HepG2 (cell line): ENCODE data around the gene RASIP1. TPM values are rescaled to one million over a fixed set of nuclear protein-coding genes. Genes with fewer than 3 reads are reported as not detected.
A peak's percentile ranks its signal among the peaks of the same experiment; 100 is the strongest.

ENCODE experiments used
- ATAC-seq: fragments of 200-7000 bp; cut with Tn5 transposase; 3 replicates; pipeline ENCODE4 v1.9.1; 2020; ENCODE audit warnings: mild to moderate bottlenecking, moderate library complexity
- BruUV-seq: library from RNA; stranded (reverse); fragments of 400-500 nt; replicated peaks from 2 replicates; lab custom pipeline; 2021; lab: Mats Ljungman, UMichigan
- CTCF ChIA-PET: fragments of 300-600 bp; formaldehyde crosslinking; extraction: SDS; loops from one replicate; lab custom pipeline; 2021; ENCODE audit warnings: low total read pairs, inconsistent platforms, low intra/inter-chr PET ratio; lab: Yijun Ruan, JAX
- POLR2A ChIA-PET: fragments of 350-600 bp; sonication (Branson Sonifier 250); formaldehyde crosslinking; loops from one replicate; lab custom pipeline; 2020; ENCODE audit warnings: antibody characterized with exemption, inconsistent platforms; lab: Yijun Ruan, JAX
- DNase-seq: peaks from one replicate; pipeline ENCODE4 v3.0.0-alpha.2; 2015; ENCODE audit warnings: low spot score
- FAIRE-seq: peaks from 3 replicates; lab custom pipeline; 2011; peaks lifted over from hg19 to GRCh38; lab: Jason Lieb, UNC
- H2AFZ ChIP-seq: one replicate; pipeline ENCODE4 v1.6.1; 2011; ENCODE audit warnings: low read length, inconsistent platforms
- H3K27ac ChIP-seq: fragments of 300-600 bp; 3 replicates; pipeline ENCODE4 v1.8.0; 2011; ENCODE audit warnings: mixed run types, mild to moderate bottlenecking, mixed read lengths, low read length, inconsistent platforms; ENCODE audit not compliant: insufficient read depth; ENCODE audit errors: extremely low read length
- H3K27me3 ChIP-seq, 2 experiments: fragments of 200-600 bp in 1 of 2; 2 replicates in 1 of 2; 3 replicates in 1 of 2; pipeline versions ENCODE4 v1.6.0 to v1.8.0; 2011; ENCODE audit warnings: low read length in 2 of 2, mild to moderate bottlenecking in 2 of 2, moderate library complexity in 2 of 2, inconsistent platforms in 1 of 2; ENCODE audit not compliant: insufficient read depth in 2 of 2, control insufficient read depth in 1 of 2
- H3K36me3 ChIP-seq, 2 experiments: fragments of 200-600 bp in 1 of 2; replicated peaks in 1 of 2; 2 replicates in 1 of 2; 3 replicates in 1 of 2; pipeline versions ENCODE4 v1.5.1 to v1.8.0; 2011; ENCODE audit warnings: low read length in 2 of 2, inconsistent platforms in 1 of 2; ENCODE audit not compliant: insufficient read depth in 2 of 2, control insufficient read depth in 1 of 2
- H3K4me1 ChIP-seq: 2 replicates; pipeline ENCODE4 v1.5.1; 2012; ENCODE audit warnings: low read length, inconsistent platforms; ENCODE audit not compliant: insufficient read depth
- H3K4me2 ChIP-seq: 2 replicates; pipeline ENCODE4 v1.6.0; 2011; ENCODE audit warnings: low read depth, low read length, inconsistent platforms
- H3K4me3 ChIP-seq, 3 experiments: fragments of 200-600 bp in 1 of 3; sonication (generic), shearing (Covaris generic) in 1 of 3; replicated peaks in 1 of 3; 2 replicates each; pipeline ENCODE4 v1.5.1; 2011 to 2016; ENCODE audit warnings: low read length in 3 of 3, inconsistent platforms in 2 of 3, low read depth in 2 of 3, mild to moderate bottlenecking in 2 of 3, control low read depth in 1 of 3, mixed read lengths in 1 of 3; ENCODE audit not compliant: insufficient read depth in 1 of 3
- H3K79me2 ChIP-seq: one replicate; pipeline ENCODE4 v1.6.1; 2011; ENCODE audit warnings: low read length, inconsistent platforms; ENCODE audit not compliant: insufficient read depth
- H3K9ac ChIP-seq: 2 replicates; pipeline ENCODE4 v1.6.0; 2011; ENCODE audit warnings: mild to moderate bottlenecking, low read depth, low read length, inconsistent platforms; ENCODE audit not compliant: insufficient read depth
- H3K9me3 ChIP-seq: 2 replicates; pipeline ENCODE4 v1.5.1; 2012; ENCODE audit warnings: mild to moderate bottlenecking, low read length
- H4K20me1 ChIP-seq: 2 replicates; pipeline ENCODE4 v1.6.0; 2011; ENCODE audit warnings: inconsistent platforms, mild to moderate bottlenecking, low read length, moderate library complexity; ENCODE audit not compliant: insufficient read depth
- ATF1 ChIP-seq: IDR thresholded peaks from 2 replicates; pipeline ENCODE4 v1.6.1; 2016; ENCODE audit warnings: mild to moderate bottlenecking, control low read depth
- DPF2 ChIP-seq: sonication (generic); formaldehyde crosslinking; IDR thresholded peaks from 2 replicates; pipeline ENCODE4 v1.4.0; 2020; ENCODE audit warnings: mild to moderate bottlenecking, low read depth, missing genetic modification reagents, borderline replicate concordance
- EEA1 ChIP-seq: sonication (generic); formaldehyde crosslinking; IDR thresholded peaks from 2 replicates; pipeline ENCODE4 v1.5.1; 2020; ENCODE audit warnings: mild to moderate bottlenecking, missing genetic modification reagents, borderline replicate concordance
- EED ChIP-seq: sonication (generic); formaldehyde crosslinking; IDR thresholded peaks from 2 replicates; pipeline ENCODE4 v1.5.0; 2020; ENCODE audit warnings: mild to moderate bottlenecking, missing genetic modification reagents
- PCBP2 ChIP-seq: fragments of 200-400 bp; formaldehyde crosslinking; optimal IDR thresholded peaks from 2 replicates; pipeline ENCODE3; 2018; ENCODE audit warnings: low read length, low read depth; ENCODE audit not compliant: poor library complexity, severe bottlenecking
- SMAD1 ChIP-seq: sonication (generic); formaldehyde crosslinking; IDR thresholded peaks from 2 replicates; pipeline ENCODE4 v1.4.0; 2020; ENCODE audit warnings: missing genetic modification reagents, low read depth, mild to moderate bottlenecking, borderline replicate concordance
- TARDBP ChIP-seq: sonication (generic); formaldehyde crosslinking; IDR thresholded peaks from 2 replicates; pipeline ENCODE4 v1.8.0; 2022; ENCODE audit warnings: mild to moderate bottlenecking, missing genetic modification reagents
- WIZ ChIP-seq: sonication (generic); formaldehyde crosslinking; IDR thresholded peaks from 2 replicates; pipeline ENCODE4 v1.5.1; 2020; ENCODE audit warnings: mild to moderate bottlenecking, missing genetic modification reagents
- ZNF451 ChIP-seq: sonication (generic); formaldehyde crosslinking; IDR thresholded peaks from 2 replicates; pipeline ENCODE4 v1.5.0; 2020; ENCODE audit warnings: mild to moderate bottlenecking, missing genetic modification reagents
- ZNF687 ChIP-seq: sonication (generic); formaldehyde crosslinking; IDR thresholded peaks from 2 replicates; pipeline ENCODE4 v1.5.1; 2020; ENCODE audit warnings: mild to moderate bottlenecking, missing genetic modification reagents, moderate library complexity
- ZSCAN29 ChIP-seq: sonication (generic); formaldehyde crosslinking; conservative IDR thresholded peaks from 2 replicates; pipeline ENCODE4 v1.4.0; 2020; ENCODE audit warnings: mild to moderate bottlenecking, missing genetic modification reagents
- WGBS: methylation state at CpG from one replicate; pipeline ENCODE4 v1.1.6; 2017; ENCODE audit warnings: low lambda C conversion rate; 5-methylcytosine and 5-hydroxymethylcytosine counted together
- in situ Hi-C: cut with HindIII; loops from 2 replicates; pipeline ENCODE4 v1.10.0; 2017; ENCODE audit warnings: low pct_unique_long_range_greater_than_20kb; ENCODE audit not compliant: extremely low pct_ligation_motif_present
- intact Hi-C: fragments of 100-400 bp; cut with micrococcal nuclease; formaldehyde crosslinking; loops from one replicate; pipeline ENCODE4 v1.10.0; 2022; ENCODE audit not compliant: unreplicated experiment
- polyA plus RNA-seq, 8 experiments: library from polyadenylated mRNA; depleted of rRNA in 3 of 8; stranded (reverse) in 7 of 8; unstranded in 1 of 8; fragments of >200 nt; fragmentation: Illumina TruSeq in 4 of 8; extraction: Trizol in 4 of 8; gene quantifications; 2 replicates each; pipeline versions ENCODE4 v1.2.1 to v1.2.3, GENCODE V29; 2011 to 2016; ENCODE audit warnings: low read depth in 4 of 8, missing spikeins in 1 of 8, mixed read lengths in 1 of 8; ENCODE audit not compliant: insufficient read depth in 1 of 8
- total RNA-seq, 5 experiments: library from RNA; depleted of rRNA; stranded (reverse); fragments of >200 nt; fragmentation: Illumina TruSeq; extraction: Trizol; gene quantifications; 2 replicates each; pipeline ENCODE4 v1.2.3, GENCODE V29; 2016; ENCODE audit warnings: low read depth in 1 of 5
- TF ChIP-seq, protein P1 (sequence below), 2 experiments: sonication (generic) in 1 of 2; formaldehyde crosslinking in 1 of 2; IDR thresholded peaks; 2 replicates each; pipeline versions ENCODE4 v1.4.0 to v1.6.1; 2018 to 2020; ENCODE audit warnings: missing genetic modification reagents in 2 of 2, borderline replicate concordance in 1 of 2, low read depth in 1 of 2, mild to moderate bottlenecking in 1 of 2, missing biosample characterization in 1 of 2
- TF ChIP-seq, protein P2 (sequence below): sonication (generic); formaldehyde crosslinking; IDR thresholded peaks from 2 replicates; pipeline ENCODE4 v1.9.0; 2022; ENCODE audit warnings: missing genetic modification reagents, mild to moderate bottlenecking, borderline replicate concordance
- TF ChIP-seq, protein P3 (sequence below): IDR thresholded peaks from 2 replicates; pipeline ENCODE4 v1.6.1; 2016; ENCODE audit warnings: control low read depth

RASIP1 gene
- total and polyA plus RNA-seq, 2 of the 13 experiments (the other 11 are each of a cell fraction or from before 2014, with no cell fraction given): 0.44 to 0.58 TPM

GRCh38 chr19:48715681-48716171 lies 24.7 kb downstream of the RASIP1 start:
- Histone ChIP-seq H2AFZ (no peak overlapping the region), H3K36me3 (no peaks in the 10 kb centered on the region), H3K9me3 (peaks cover 4% of the 10 kb centered on the region; the same call in 1 of the 2 replicates), H3K27me3 (no peaks in the 10 kb centered on the region; a peak in 1 of 5 replicates), H3K27ac (peak overlapping the region; percentile 91), H3K4me3 (peak overlapping the region; percentile 60 to 88 (median 84)), H3K79me2 (peaks cover 5% of the 10 kb centered on the region), H3K9ac (peak overlapping the region; percentile 87), H4K20me1 (no peaks in the 10 kb centered on the region), H3K4me2 (peak overlapping the region; percentile 99), H3K4me1 (peaks cover 60% of the 10 kb centered on the region)
- ChIA-PET POLR2A (interaction anchor here (0.6 to 6.3 kb wide), 11 partner anchors 20 to 97 kb away, joined by 3 to 40 read pairs (median 3); partner anchors contain the start of genes FUT2, RPL18 and SPHK2), CTCF (no interaction called here)
- ATAC-seq: no peak
- BruUV-seq: no TSS peak
- FAIRE-seq: no peak
- in situ Hi-C loops (no loop called here), intact Hi-C loops (no loop called here)
- DNase-seq: no peak
- 9% methylated on average over 19 of the region's 19 CpGs for WGBS
- TF ChIP-seq, protein P1, sequence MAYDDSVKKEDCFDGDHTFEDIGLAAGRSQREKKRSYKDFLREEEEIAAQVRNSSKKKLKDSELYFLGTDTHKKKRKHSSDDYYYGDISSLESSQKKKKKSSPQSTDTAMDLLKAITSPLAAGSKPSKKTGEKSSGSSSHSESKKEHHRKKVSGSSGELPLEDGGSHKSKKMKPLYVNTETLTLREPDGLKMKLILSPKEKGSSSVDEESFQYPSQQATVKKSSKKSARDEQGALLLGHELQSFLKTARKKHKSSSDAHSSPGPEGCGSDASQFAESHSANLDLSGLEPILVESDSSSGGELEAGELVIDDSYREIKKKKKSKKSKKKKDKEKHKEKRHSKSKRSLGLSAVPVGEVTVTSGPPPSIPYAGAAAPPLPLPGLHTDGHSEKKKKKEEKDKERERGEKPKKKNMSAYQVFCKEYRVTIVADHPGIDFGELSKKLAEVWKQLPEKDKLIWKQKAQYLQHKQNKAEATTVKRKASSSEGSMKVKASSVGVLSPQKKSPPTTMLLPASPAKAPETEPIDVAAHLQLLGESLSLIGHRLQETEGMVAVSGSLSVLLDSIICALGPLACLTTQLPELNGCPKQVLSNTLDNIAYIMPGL (CRISPR knock-in tag; IDR thresholded peaks at IDR 0.05; ENCODE audit: borderline replicate concordance in 1 of 2, low read depth in 1 of 2): 0 out of 4 replicates have a peak, but pooled peaks of 1 of the 2 experiments have one; percentile 21
- 0 out of 2 replicates have a peak, but pooled peaks have one; percentile 29 for TF ChIP-seq TARDBP (CRISPR knock-in tag)
- peak; percentile 37; the same call in 1 of the 2 replicates for TF ChIP-seq WIZ
- TF ChIP-seq EED (CRISPR knock-in tag): 0 out of 2 replicates have a peak, but pooled peaks have one; percentile 10
- TF ChIP-seq PCBP2: no peak
- 0 out of 2 replicates have a peak, but pooled peaks have one; percentile 24 for TF ChIP-seq EEA1 (CRISPR knock-in tag)
- TF ChIP-seq, protein P2, sequence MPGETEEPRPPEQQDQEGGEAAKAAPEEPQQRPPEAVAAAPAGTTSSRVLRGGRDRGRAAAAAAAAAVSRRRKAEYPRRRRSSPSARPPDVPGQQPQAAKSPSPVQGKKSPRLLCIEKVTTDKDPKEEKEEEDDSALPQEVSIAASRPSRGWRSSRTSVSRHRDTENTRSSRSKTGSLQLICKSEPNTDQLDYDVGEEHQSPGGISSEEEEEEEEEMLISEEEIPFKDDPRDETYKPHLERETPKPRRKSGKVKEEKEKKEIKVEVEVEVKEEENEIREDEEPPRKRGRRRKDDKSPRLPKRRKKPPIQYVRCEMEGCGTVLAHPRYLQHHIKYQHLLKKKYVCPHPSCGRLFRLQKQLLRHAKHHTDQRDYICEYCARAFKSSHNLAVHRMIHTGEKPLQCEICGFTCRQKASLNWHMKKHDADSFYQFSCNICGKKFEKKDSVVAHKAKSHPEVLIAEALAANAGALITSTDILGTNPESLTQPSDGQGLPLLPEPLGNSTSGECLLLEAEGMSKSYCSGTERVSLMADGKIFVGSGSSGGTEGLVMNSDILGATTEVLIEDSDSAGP (CRISPR knock-in tag): peak; percentile 18; the same call in 1 of the 2 replicates
- TF ChIP-seq ATF1: no peak
- peak; percentile 66; the same call in 1 of the 2 replicates for TF ChIP-seq ZNF687 (CRISPR knock-in tag)
- TF ChIP-seq, protein P3, sequence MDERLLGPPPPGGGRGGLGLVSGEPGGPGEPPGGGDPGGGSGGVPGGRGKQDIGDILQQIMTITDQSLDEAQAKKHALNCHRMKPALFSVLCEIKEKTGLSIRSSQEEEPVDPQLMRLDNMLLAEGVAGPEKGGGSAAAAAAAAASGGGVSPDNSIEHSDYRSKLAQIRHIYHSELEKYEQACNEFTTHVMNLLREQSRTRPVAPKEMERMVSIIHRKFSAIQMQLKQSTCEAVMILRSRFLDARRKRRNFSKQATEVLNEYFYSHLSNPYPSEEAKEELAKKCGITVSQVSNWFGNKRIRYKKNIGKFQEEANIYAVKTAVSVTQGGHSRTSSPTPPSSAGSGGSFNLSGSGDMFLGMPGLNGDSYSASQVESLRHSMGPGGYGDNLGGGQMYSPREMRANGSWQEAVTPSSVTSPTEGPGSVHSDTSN (CRISPR knock-in tag): no peak
- TF ChIP-seq DPF2 (CRISPR knock-in tag): no peak
- 0 out of 2 replicates have a peak, but pooled peaks have one; percentile 6 for TF ChIP-seq ZNF451 (CRISPR knock-in tag)
- TF ChIP-seq ZSCAN29 (CRISPR knock-in tag): 0 out of 2 replicates have a peak, but pooled peaks have one; percentile 33
- TF ChIP-seq SMAD1 (CRISPR knock-in tag): no peak
